ENCODE data around the gene NECAB3. TPM values are rescaled to one million over a fixed set of nuclear protein-coding genes. Genes with fewer than 3 reads are reported as not detected.

Gene NECAB3
- total and polyA plus RNA-seq, 2 donors (not counting 1 experiment from before 2014, with no cell fraction given), result 8.5 to 11.8 TPM

- H3K9me3 Mint-ChIP-seq (ENCODE audit: insufficient read depth), result no peaks in the 10 kb centered on the region
- H3K27ac Mint-ChIP-seq, result no peak overlapping the region
- no peak overlapping the region for H3K4me2 ChIP-seq (replicated peaks; ENCODE audit: low read depth, low read length, poor library complexity, severe bottlenecking)
- peaks cover 1 to 39% of the 10 kb centered on the region in 2 experiments for H3K36me3 ChIP-seq (replicated peaks in 1 of 2; ENCODE audit: control extremely low read depth in 1 of 2, control insufficient read depth in 1 of 2, extremely low read depth in 1 of 2, insufficient read depth in 2 of 2, low read length in 1 of 2)
- no peaks in the 10 kb centered on the region for H4K20me1 ChIP-seq (ENCODE audit: control insufficient read depth, insufficient read depth, low read length, poor library complexity, severe bottlenecking)
- H3K27me3 ChIP-seq (replicated peaks in 1 of 4; ENCODE audit: control extremely low read depth in 1 of 4, control insufficient read depth in 3 of 4, insufficient read depth in 4 of 4, low read length in 3 of 4), result no peaks in the 10 kb centered on the region
- TF ChIP-seq EZH2 (IDR thresholded peaks at IDR 0.05; ENCODE audit: borderline replicate concordance, insufficient read depth, low read depth, low read length, poor library complexity, severe bottlenecking) (no peak), CTCF (IDR thresholded peaks at IDR 0.05) (no peak)
- peaks cover 3% of the 10 kb centered on the region for H3K79me2 ChIP-seq (ENCODE audit: control insufficient read depth, insufficient read depth, low read length)
- no peak overlapping the region for H3K4me3 Mint-ChIP-seq
- H3K4me1 ChIP-seq (ENCODE audit: control insufficient read depth in 2 of 2, insufficient read depth in 2 of 2, low read length in 2 of 2), result peaks cover 3 to 4% of the 10 kb centered on the region in 2 donors
- 98% methylated on average over 9 of the region's 10 CpGs for WGBS (ENCODE audit: insufficient coverage)
- no peak overlapping the region for H3K9ac ChIP-seq (ENCODE audit: low read length)
- intact Hi-C loops (cut with micrococcal nuclease), result no loop called here
- POLR2A ChIA-PET, result no interaction called here
- CTCF ChIA-PET, result no interaction called here
- ATAC-seq (ENCODE audit: low read depth) (no peak), DNase-seq (no peak)
- H3K4me1 Mint-ChIP-seq, result peaks cover 4% of the 10 kb centered on the region
- no peaks in the 10 kb centered on the region for H3K27me3 Mint-ChIP-seq
- H2AFZ ChIP-seq (ENCODE audit: insufficient read depth, low read depth, low read length, poor library complexity, severe bottlenecking), result no peak overlapping the region
- H3K4me3 ChIP-seq (ENCODE audit: control extremely low read depth in 1 of 5, extremely low read depth in 1 of 5, insufficient read depth in 1 of 5, low read depth in 2 of 5, low read length in 4 of 5), result no peak overlapping the region
- no peak overlapping the region for H3K27ac ChIP-seq (ENCODE audit: low read length in 2 of 2)
- no peaks in the 10 kb centered on the region for H3K9me3 ChIP-seq (ENCODE audit: control extremely low read depth in 1 of 3, control insufficient read depth in 2 of 3, insufficient read depth in 1 of 3, low read length in 2 of 3)
Measured at GRCh38 chr20:33629533-33629932, 44.7 kb downstream of the NECAB3 start.

- Histone ChIP-seq H3K36me3 (replicated peaks in 1 of 2; ENCODE audit: control extremely low read depth in 1 of 2, control insufficient read depth in 1 of 2, extremely low read depth in 1 of 2, insufficient read depth in 2 of 2, low read length in 1 of 2) (peaks cover 1 to 48% of the 10 kb centered on the region in 2 experiments), H3K79me2 (ENCODE audit: control insufficient read depth, insufficient read depth, low read length) (peaks cover 3% of the 10 kb centered on the region), H3K4me3 (ENCODE audit: control extremely low read depth in 1 of 5, extremely low read depth in 1 of 5, insufficient read depth in 1 of 5, low read depth in 2 of 5, low read length in 4 of 5) (no peak overlapping the region), H3K9ac (ENCODE audit: low read length) (no peak overlapping the region), H2AFZ (ENCODE audit: insufficient read depth, low read depth, low read length, poor library complexity, severe bottlenecking) (no peak overlapping the region), H3K9me3 (ENCODE audit: control extremely low read depth in 1 of 3, control insufficient read depth in 2 of 3, insufficient read depth in 1 of 3, low read length in 2 of 3) (peaks cover 0 to 4% (median 0%) of the 10 kb centered on the region in 3 donors), H3K4me1 (ENCODE audit: control insufficient read depth in 2 of 2, insufficient read depth in 2 of 2, low read length in 2 of 2) (peaks cover 7 to 8% of the 10 kb centered on the region in 2 donors), H3K27ac (ENCODE audit: low read length in 2 of 2) (no peak overlapping the region), H3K27me3 (replicated peaks in 1 of 4; ENCODE audit: control extremely low read depth in 1 of 4, control insufficient read depth in 3 of 4, insufficient read depth in 4 of 4, low read length in 3 of 4) (no peaks in the 10 kb centered on the region), H3K4me2 (replicated peaks; ENCODE audit: low read depth, low read length, poor library complexity, severe bottlenecking) (no peak overlapping the region), H4K20me1 (ENCODE audit: control insufficient read depth, insufficient read depth, low read length, poor library complexity, severe bottlenecking) (no peaks in the 10 kb centered on the region)
- ATAC-seq (ENCODE audit: low read depth) (no peak), DNase-seq (no peak)
- no peak for TF ChIP-seq CTCF (IDR thresholded peaks at IDR 0.05)
- TF ChIP-seq EZH2 (IDR thresholded peaks at IDR 0.05; ENCODE audit: borderline replicate concordance, insufficient read depth, low read depth, low read length, poor library complexity, severe bottlenecking), result no peak
- H3K27ac Mint-ChIP-seq, result no peak overlapping the region
- no CpG with 5 or more reads among the region's 4 CpGs for WGBS (ENCODE audit: insufficient coverage)
- ChIA-PET CTCF (interaction anchor here (0.6 to 1.2 kb wide), 2 partner anchors 40 to 166 kb away, joined by 3 to 4 read pairs; no protein-coding TSS in a partner anchor), POLR2A (no interaction called here)
- no peaks in the 10 kb centered on the region for H3K27me3 Mint-ChIP-seq
- H3K9me3 Mint-ChIP-seq (ENCODE audit: insufficient read depth), result no peaks in the 10 kb centered on the region
- no peak overlapping the region for H3K4me3 Mint-ChIP-seq
- intact Hi-C loops (cut with micrococcal nuclease), result no loop called here
- H3K4me1 Mint-ChIP-seq, result peaks cover 14% of the 10 kb centered on the region
Measured at GRCh38 chr20:33627577-33628216, 46.5 kb downstream of the NECAB3 start.

All from B cell (primary cell).